A673 (cell line): ENCODE data around the gene RALGAPB.

Experiments used
- EZH2 ChIP-seq: fragments of 200-600 bp; sonication (generic); IDR thresholded peaks from 2 replicates; pipeline ENCODE4 v1.6.1; 2017; ENCODE audit warnings: borderline replicate concordance, low read depth, mild to moderate bottlenecking, mixed read lengths, antibody characterized with exemption, low read length; ENCODE audit not compliant: poor library complexity, severe bottlenecking
- TF ChIP-seq, protein P1 (sequence below): fragments of 300-800, 200-600 bp; sonication (generic); conservative IDR thresholded peaks from 2 replicates; pipeline ENCODE4 v1.5.1; 2017; ENCODE audit warnings: low read depth, mild to moderate bottlenecking, antibody characterized with exemption, low read length, moderate library complexity, mixed read lengths

- TF ChIP-seq, protein P1, sequence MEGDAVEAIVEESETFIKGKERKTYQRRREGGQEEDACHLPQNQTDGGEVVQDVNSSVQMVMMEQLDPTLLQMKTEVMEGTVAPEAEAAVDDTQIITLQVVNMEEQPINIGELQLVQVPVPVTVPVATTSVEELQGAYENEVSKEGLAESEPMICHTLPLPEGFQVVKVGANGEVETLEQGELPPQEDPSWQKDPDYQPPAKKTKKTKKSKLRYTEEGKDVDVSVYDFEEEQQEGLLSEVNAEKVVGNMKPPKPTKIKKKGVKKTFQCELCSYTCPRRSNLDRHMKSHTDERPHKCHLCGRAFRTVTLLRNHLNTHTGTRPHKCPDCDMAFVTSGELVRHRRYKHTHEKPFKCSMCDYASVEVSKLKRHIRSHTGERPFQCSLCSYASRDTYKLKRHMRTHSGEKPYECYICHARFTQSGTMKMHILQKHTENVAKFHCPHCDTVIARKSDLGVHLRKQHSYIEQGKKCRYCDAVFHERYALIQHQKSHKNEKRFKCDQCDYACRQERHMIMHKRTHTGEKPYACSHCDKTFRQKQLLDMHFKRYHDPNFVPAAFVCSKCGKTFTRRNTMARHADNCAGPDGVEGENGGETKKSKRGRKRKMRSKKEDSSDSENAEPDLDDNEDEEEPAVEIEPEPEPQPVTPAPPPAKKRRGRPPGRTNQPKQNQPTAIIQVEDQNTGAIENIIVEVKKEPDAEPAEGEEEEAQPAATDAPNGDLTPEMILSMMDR = no peak
- TF ChIP-seq EZH2 = no peak
Measured at GRCh38 chr20:38547288-38548085, 74.8 kb downstream of the RALGAPB start.
